Esophagus muscularis mucosa (tissue), 4 donors: ENCODE data around the gene OGFR.

Experiments
- CTCF ChIP-seq, 3 experiments: fragments of 200-600 bp in 2 of 3; fragments of 450-650 bp in 1 of 3; sonication (generic) in 2 of 3; IDR thresholded peaks; one replicate each; pipeline ENCODE4 v1.5.1; 2017 to 2019; ENCODE audit warnings: antibody characterized with exemption in 3 of 3, mild to moderate bottlenecking in 2 of 3, moderate library complexity in 1 of 3
- EP300 ChIP-seq: sonication (generic); formaldehyde crosslinking; IDR thresholded peaks from one replicate; pipeline ENCODE4 v1.6.1; 2017; ENCODE audit warnings: antibody characterized with exemption
- POLR2A ChIP-seq: fragments of 450-650 bp; IDR thresholded peaks from one replicate; pipeline ENCODE4 v1.6.1; 2017; ENCODE audit warnings: antibody characterized with exemption, moderate library complexity, mild to moderate bottlenecking, low read depth
- POLR2AphosphoS5 ChIP-seq, 2 donors: sonication (generic); formaldehyde crosslinking; IDR thresholded peaks; one replicate each; pipeline ENCODE4 v1.6.1; 2017; ENCODE audit warnings: antibody characterized with exemption in 2 of 2

GRCh38 chr20:62768551-62769287, 35.9 kb upstream of the OGFR start:
- TF ChIP-seq CTCF (IDR thresholded peaks at IDR 0.05) (no peak), POLR2A (no peak), POLR2AphosphoS5 (IDR thresholded peaks at IDR 0.05) (no peak), EP300 (no peak)
